NK-92 (cell line): Measurements from ENCODE around the gene SLC2A5.
"Not testable (repeated sequence)": the region's sequence is repeated elsewhere in the genome, so short reads cannot be mapped to it uniquely, and the experiment has no call there.

Source experiments
- DNase-seq: peaks from one replicate; lab custom pipeline; 2025; ENCODE audit not compliant: unreplicated experiment; lab: John Stamatoyannopoulos, UW

SLC2A5 gene

DNA sequence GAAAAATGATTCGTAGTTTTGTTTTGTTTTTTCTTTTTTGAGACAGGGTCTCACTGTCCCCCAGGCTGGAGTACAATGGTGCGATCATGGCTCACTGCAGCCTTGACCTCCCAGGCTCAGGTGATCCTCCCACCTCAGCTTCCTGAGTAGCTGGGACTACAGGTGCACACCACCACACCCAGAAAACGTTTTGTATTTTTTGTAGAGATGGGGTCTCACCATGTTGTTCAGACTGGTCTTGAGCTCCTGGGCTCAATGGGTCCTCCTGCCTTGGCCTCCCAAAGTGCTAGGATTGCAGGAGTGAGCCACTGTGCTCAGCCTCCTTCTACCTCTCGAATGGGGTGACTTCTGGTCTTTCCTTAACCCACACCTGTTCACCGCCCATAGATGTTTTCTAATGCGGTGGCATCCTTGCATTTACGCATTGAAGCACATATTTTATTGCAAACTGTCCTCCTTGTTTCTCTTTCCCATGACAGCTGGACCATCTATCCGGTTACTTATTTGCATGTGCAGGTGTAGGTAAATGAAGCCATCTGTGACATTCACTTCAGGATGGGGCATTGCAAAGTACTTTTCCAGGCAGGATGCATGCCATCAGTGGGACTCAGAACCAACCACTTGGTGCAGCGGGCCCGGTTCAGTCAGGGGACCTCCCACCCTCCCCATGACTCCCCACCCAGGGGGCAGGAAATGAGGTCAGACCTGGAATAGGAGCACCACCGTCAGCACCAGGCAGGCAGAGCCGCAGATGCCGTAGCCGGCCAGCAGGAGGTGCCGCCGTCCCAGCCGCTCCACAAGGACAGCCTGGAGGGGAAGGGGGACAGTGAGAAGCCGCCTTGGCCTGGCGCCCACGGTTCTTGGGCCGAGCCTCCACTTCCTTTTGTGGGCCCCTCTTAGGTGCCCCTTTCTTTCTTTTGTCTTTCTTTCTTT is 59.7 kb downstream of the SLC2A5 start:
- no peak for DNase-seq

DNA sequence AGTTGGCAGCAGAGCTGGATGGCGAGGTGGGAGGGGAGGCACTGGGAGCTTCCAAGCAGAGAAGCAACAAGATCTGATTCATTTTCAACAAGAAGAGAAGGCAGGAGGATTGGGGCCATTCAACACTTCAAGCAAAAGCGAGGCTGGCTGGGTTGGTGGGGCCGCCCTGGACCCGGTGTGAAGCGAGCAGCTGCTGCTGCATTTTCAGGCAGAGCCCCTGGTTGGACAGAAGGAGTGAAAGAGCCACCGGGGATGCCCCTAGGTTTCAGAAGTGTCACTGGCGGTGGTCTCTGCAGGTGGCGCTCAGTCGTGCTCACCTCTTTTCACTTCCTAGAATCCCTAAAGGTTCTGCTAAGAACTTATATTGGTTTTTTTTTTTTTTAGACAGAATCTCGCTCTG is 61.2 kb downstream of the SLC2A5 start:
- no peak for DNase-seq

DNA sequence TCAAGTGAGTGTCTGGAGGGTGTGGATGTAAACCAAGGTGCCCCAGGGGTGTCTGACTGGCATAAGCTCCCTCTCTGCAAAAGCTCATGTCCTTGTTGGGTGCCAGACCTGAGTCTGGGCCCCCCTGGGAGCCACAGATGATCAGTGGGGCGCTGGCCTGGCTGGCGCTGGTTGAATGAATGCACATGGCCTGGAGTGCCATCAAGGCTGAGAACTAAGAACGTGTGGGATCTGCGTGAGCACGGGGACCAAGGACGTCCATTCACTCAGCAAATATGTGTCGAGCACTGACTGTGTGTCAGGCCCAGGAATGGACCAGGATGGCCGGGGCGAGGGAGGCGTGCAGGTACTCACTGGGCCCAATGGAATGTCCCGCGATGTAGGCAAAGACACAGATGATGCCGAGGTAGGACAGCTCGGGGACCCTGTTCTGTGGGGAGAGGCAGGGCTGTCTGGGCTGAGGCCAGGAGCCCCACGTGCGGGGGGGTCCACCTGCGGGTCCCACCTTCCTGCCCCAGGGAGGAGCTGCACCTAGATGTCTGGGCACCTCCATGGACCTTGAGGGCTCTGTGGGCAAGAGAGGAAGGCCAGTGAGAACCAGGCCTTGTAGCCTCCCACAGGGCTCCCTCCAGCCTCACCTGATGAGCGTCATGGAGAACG is 62.3 kb downstream of the SLC2A5 start:
- no peak for DNase-seq

DNA sequence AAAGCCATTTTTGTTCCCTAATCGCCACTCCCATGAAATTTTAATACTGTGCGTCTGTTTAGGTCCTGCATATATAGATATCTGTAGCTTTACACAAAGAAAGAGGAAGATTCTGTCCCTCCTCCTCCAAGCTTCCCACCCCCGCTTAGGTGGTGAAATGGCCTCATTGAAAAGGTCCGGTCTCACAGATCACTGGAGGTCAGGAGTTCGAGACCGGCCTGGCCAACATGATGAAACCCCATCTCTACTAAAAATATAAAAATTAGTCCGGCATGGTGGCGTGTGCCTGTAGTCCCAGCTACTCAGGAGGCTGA is 64.1 kb downstream of the SLC2A5 start:
- no peak for DNase-seq

DNA sequence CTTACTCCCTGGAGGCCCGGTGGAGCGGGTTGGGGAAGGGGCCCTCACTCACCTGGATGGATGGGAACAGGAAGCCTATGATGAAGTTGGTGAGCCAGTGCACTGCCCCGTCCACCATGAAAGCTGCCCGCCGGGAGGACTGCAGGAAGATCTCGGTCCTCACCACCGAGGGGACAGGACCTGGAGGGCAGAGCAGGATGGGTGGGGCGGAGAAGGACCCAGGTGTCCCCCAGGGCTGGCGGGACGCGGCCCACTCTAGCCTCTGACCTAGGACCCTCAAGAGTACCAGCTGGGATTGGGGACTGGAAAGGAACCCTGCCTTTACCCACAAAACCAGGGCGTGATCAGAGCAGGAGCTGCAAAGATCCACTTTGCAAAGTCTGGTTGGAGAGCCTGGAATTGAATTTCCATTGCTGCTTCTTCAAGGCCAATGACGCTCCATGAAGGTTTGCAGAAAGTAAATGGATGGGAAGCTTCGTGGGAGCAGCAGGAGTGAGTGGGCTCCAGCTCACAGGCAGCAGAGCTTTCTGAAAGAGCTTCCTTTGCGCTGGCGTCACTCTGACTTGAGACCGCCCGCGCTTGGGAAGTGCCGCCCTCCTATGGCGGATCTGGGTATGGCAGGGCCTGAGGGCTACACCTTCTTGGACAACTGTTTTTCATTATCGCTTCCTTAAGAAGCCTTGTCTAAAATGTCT is 64.6 kb downstream of the SLC2A5 start:
- DNase-seq: peak; percentile 16

DNA sequence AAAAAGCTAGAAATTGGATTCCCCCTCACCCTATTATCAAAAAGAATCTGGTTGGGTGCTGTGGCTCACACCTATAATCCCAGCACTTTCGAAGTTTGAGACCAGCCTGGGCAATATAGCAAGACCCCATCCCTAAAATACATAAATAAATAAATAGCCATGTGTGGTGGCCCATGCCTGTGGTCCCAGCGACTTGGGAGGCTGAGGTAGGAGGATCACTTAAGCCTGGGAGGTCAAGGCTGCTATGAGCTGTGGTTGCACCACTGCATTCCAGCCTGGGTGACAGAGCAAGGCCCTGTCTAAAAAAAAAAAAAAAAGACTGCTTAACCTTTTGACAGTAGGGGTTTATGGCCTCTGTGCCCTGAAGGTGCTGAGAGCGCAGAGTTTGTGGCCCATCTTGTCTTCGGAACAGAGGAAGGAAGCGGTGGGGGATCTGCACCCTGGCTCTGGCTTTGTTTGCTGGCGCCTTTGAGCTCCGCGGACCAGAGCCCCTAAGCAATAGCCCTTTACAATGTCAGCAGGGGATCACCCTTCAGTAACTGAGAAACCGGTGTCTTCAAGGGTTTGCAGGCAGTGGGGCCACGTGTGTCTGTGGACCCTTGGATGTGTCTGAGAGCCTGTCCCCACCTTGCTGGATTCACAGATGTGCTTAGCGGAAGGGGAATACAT is 65.3 kb downstream of the SLC2A5 start:
- no peak for DNase-seq

DNA sequence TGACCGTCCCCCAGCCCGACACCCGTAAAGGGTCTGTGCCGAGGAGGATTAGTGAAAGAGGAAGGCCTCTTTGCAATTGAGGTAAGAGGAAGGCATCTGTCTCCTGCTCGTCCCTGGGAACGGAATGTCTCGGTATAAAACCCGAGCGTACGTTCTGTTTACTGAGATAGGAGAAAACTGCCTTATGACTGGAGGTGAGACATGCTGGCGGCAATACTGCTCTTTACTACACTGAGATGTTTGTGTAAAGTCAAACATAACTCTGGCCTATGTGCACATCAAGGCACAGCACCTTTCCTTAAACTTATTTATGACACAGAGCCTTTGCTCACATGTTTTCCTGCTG is 67.2 kb downstream of the SLC2A5 start:
- DNase-seq: not testable (repeated sequence)

DNA sequence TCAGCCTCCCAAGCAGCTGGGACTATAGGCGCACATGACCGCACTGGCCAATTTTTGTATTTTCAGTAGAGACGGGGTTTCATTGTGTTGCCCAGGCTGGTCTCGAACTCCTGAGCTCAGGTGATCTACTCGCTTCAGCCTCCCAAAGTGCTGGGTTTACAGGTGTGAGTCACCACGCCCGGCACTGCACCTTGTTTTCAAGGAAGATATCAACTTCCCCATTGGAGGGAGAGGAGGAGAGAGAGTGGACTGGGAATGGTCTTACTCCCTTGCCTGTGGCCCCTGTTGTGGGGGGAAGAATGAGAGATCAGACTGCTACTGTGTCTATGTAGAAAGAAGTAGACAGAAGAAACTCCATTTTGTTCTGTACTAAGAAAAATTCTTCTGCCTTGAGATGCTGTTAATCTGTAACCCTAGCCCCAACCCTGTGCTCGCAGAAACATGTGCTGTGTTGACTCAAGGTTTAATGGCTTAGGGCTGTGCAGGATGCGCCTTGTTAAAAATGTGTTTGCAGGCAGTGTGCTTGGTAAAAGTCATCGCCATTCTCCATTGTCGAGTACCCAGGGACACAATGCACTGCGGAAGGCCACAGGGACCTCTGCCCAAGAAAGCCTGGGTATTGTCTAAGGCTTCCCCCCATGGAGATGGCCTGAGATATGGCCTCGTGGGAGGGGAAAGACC is 67.8 kb downstream of the SLC2A5 start:
- not testable (repeated sequence) for DNase-seq

DNA sequence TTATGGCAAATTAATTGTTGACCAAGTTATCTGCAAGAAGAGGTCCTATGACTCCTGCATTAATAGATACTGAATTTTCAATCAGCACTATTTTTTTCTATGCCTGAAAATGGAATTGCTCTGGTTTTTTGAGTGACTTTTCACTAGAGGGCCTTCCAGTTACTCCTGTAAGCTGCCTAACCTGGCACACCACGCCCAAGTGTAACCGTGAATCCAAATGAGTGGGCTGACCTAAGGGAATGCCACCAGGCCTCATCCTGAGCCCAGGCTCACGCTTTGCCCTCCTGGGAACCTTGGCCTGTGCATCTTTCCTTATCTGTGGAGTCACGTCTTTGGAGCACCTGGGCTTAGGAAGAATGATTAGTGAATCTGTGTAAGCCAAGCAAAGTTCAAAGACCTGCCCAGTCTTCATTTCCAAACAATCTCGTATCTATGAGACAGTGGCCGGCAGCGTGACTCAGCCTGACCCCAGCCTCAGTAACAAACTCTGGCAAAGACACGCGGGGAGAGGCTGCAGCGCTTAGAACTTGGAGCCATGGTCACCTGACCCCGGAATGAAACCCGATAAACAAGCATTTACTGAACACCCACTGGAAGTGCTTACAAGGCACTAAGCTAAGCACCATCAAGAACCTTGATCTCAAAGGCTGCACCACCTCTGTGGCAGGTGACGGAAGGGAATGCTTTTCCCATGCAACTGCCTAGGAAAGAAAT is 75.3 kb downstream of the SLC2A5 start:
- not testable (repeated sequence) for DNase-seq

DNA sequence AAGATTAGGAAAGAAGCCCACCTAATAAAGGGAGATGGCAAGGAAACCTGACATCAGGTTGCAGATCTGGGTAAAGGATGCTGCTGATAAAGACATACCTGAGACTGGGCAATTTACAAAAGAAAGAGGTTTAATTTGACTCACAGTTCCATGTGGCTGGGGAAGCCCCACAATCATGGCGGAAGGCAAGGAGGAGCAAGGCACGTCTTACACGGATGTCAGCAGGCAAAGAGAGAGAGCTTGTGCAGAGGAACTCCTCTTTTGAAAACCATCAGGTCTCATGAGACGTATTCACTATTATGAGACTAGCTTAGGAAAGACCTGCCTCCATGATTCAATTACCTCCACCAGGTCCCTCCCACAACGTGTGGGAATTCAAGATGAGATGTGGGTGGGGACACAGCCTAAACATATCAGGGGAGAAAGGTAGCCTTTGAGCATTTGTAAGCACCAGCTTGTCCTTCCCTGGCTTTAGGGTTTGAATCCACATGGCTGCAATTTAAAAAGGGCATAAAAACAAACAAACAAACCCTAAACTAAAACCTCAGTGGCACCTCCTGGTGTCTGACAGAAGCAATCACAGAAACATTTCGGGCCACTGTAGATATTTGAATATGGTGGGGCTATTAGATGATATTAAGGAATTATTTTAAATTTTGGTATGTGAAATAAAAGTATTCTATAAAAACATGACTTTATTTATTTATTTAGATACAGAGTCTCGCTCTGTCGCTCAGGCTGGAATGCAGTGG is 76.3 kb downstream of the SLC2A5 start:
- DNase-seq: no peak

DNA sequence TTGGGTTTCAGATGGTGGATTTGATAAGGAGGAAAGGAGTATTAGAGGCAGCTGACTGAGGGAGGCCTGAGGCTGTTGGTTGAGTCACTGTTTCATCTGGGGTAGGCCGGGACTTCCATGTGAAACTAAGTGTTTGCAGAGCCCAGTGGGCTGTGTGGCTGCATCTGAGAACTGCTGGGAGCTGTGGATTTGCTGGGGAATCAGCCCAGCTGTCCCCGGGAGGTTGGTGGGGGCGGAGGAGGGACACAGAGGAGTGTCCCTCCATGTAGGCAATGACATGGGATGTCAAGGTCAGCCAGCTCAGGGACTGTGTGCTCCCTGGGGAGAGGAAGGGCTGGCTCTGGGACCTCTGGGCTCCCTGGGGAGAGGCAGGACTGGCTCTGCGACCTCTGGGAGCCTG is 79.6 kb downstream of the SLC2A5 start:
- DNase-seq: no peak

DNA sequence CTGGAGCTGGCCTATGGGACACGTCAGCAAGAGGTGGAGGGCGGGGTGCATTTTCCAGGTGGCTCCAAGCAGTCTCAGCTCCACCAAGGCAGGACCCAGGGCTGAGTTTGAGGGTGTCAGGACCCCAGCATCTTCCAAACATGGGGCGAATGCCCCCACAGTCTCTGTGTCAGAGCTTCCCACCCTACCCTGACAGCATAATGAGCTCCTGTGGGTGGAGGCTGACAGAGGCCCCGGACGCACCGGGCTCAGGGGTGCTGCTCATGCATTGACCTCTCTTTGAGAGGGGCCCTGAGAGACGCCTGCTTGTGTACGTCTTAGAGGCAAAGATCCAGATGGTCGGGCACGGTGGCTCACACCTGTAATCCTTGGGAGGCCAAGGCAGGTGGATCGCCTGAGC is 80.4 kb downstream of the SLC2A5 start:
- no peak for DNase-seq

DNA sequence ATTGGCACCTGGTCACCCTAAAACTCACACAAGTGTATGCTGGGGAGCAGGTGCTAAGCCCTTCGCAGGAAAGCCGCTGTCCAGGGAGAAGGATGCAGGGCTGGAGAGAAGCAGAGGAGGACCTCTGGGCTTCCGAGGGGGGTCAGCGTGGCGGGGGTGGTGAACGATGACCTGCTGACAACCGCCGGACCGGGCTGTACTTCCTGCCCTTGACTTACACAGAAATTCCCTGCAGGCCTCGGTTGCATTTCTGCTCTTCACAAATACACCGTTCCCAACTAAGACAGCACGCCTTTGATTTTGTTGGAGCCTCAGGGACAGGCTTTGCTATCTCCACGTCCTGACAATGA is 80.8 kb downstream of the SLC2A5 start:
- no peak for DNase-seq

DNA sequence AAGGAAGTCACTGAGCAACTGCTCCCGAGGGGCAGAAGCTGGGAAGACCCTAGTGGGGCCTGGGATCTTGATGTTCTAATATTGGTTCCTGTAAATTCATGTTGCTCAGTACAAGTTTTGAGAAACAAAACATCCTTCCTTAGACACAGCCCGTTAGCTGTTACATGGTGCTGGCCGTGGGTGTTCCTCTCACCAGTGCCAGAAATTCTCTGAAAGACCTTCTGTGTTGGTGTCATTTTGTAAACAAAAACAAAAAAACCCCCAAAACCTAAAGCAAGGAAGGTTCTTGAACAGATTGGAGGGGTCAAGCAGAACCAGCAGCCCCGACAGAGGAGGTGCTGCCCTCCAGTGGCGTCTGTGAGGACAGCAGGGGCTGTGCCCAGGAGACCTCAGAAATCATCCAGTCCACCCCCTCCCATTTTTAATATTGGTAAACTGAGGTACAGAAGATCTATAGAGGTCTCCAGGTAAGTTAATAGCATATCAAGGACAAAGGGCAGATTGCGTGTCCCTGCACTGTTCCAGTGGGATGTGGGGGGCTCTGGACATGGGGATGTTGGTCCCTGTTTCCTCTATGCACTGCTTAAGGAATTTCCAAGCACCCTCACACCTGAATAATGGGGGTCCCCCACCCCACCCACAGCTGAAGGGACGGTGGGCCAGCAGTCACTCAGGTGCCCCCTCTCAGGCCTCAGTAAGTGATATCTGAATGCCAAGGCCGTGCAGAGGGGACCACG is 81.4 kb downstream of the SLC2A5 start:
- no peak for DNase-seq

DNA sequence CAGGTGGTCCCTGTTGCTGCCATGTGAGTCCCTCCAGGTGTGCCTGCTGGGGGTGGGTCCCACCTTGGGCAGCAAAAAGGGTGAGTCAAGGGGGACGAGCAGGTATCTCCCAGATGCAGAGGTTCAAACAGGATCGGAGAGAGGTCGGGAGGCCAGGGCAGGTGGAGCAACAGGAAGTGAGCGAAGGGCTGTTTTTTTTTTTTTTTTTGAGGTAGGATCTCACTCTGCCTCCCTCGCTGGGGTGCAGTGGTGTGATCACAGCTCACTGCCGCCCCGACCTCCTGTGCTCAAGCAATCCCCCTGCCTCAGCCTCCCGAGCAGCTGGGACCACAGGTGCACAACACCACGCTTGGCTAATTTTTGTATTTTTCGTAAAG is 82.6 kb downstream of the SLC2A5 start:
- no peak for DNase-seq

DNA sequence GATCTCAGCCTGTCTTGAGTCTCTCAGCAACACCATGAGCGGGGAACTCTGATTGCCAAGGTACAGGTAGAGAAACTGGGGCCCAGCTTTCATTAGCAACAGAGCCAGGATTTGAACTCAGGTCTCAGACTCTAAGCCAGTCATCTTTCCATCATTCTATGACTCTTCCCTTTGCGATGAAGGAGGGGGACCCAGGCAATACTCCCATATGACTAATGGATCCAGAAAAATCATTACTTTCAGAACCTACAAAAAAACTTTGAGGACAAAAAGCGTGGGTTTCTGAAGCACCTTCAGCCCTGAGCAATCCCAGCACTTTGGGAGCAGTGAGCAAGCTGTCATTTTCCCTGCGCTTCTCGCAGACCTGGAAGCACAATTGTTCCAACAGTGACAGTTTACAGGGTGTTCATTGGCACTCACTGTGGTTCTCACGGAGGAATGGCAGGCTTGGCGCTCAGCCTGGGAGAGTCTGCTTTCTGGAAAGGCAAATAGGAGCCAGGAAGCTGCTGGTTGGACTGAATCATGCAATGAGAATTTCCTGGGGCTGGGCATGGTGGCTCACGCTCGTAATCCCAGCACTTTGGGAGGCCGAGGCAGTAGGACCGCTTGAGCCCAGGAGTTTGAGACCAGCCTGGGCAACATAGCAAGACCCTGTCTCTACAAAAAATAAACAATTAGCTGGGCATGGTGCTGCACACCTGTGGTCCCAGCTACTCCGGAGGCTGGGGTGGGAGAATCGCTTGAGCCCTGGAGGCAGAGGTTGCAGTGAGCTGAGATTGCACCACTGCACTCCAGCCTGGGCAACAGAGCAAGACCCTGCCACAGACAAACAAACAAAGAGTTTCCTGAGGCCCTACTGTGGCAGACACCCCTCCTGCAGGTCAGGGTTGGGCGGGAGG is 83.3 kb downstream of the SLC2A5 start:
- DNase-seq: no peak
